Measurements from ENCODE around the gene UBE2H. TPM values are rescaled to one million over a fixed set of nuclear protein-coding genes. Genes with fewer than 3 reads are reported as not detected.

UBE2H gene
- total and polyA plus RNA-seq, 2 donors from 2014 or later: 40.6 to 107 TPM

- no peak for TF ChIP-seq CTCF (IDR thresholded peaks at IDR 0.05; ENCODE audit: borderline replicate concordance, extremely low read depth, insufficient read depth)
- intact Hi-C loops (cut with DNase I): no loop called here
- peaks cover 0 to 13% (median 7%) of the 10 kb centered on the region in 3 donors for H3K4me1 ChIP-seq (ENCODE audit: control insufficient read depth in 2 of 3, insufficient read depth in 2 of 3, low read depth in 1 of 3, low read length in 3 of 3)
Observed at GRCh38 chr7:129848436-129848835, 104.3 kb downstream of the UBE2H start.

GRCh38 chr7:129845972-129846327 lies 106.8 kb downstream of the UBE2H start:
- no peak overlapping the region for H3K9ac ChIP-seq (ENCODE audit: low read length in 3 of 3)
- H3K4me3 ChIP-seq (ENCODE audit: low read length in 3 of 3): no peak overlapping the region
- FAIRE-seq: no peak
- H3K36me3 ChIP-seq (ENCODE audit: control insufficient read depth in 2 of 3, insufficient read depth in 3 of 3, low read length in 3 of 3): no peaks in the 10 kb centered on the region
- peaks cover 0 to 5% (median 0%) of the 10 kb centered on the region in 3 donors for H3K4me1 ChIP-seq (ENCODE audit: control insufficient read depth in 2 of 3, insufficient read depth in 2 of 3, low read depth in 1 of 3, low read length in 3 of 3)
- intact Hi-C loops (cut with DNase I): no loop called here
- TF ChIP-seq CTCF (IDR thresholded peaks at IDR 0.05; ENCODE audit: borderline replicate concordance, extremely low read depth, insufficient read depth): no peak
- DNase-seq: no peak
- no peaks in the 10 kb centered on the region for H3K9me3 ChIP-seq (ENCODE audit: control insufficient read depth in 2 of 3, insufficient read depth in 1 of 3, low read length in 3 of 3)
- no peaks in the 10 kb centered on the region for H3K27me3 ChIP-seq (ENCODE audit: control insufficient read depth, insufficient read depth, low read length)
- H3K27ac ChIP-seq (ENCODE audit: low read depth in 2 of 2, low read length in 2 of 2): no peak overlapping the region

More at GRCh38 chr7:129848436-129848835, 104.3 kb downstream of the UBE2H start:
- H3K9me3 ChIP-seq (ENCODE audit: control insufficient read depth in 2 of 3, insufficient read depth in 1 of 3, low read length in 3 of 3): no peaks in the 10 kb centered on the region
- no peaks in the 10 kb centered on the region for H3K27me3 ChIP-seq (ENCODE audit: control insufficient read depth, insufficient read depth, low read length)
- no peak overlapping the region for H3K4me3 ChIP-seq (ENCODE audit: low read length in 3 of 3)
- H3K36me3 ChIP-seq (ENCODE audit: control insufficient read depth in 2 of 3, insufficient read depth in 3 of 3, low read length in 3 of 3): no peaks in the 10 kb centered on the region
- no peak overlapping the region for H3K27ac ChIP-seq (ENCODE audit: low read depth in 2 of 2, low read length in 2 of 2)
- DNase-seq: no peak
- no peak for FAIRE-seq
- H3K9ac ChIP-seq (ENCODE audit: low read length in 3 of 3): no peak overlapping the region

GRCh38 chr7:129845178-129845971 lies 107.4 kb downstream of the UBE2H start:
- TF ChIP-seq CTCF (IDR thresholded peaks at IDR 0.05; ENCODE audit: borderline replicate concordance, extremely low read depth, insufficient read depth): no peak
- FAIRE-seq (no peak), DNase-seq (no peak)
- H3K4me3 ChIP-seq (ENCODE audit: low read length in 3 of 3): no peak overlapping the region
- H3K27me3 ChIP-seq (ENCODE audit: control insufficient read depth, insufficient read depth, low read length): no peaks in the 10 kb centered on the region
- no peaks in the 10 kb centered on the region for H3K36me3 ChIP-seq (ENCODE audit: control insufficient read depth in 2 of 3, insufficient read depth in 3 of 3, low read length in 3 of 3)
- H3K9me3 ChIP-seq (ENCODE audit: control insufficient read depth in 2 of 3, insufficient read depth in 1 of 3, low read length in 3 of 3): no peaks in the 10 kb centered on the region
- peaks cover 0 to 5% (median 0%) of the 10 kb centered on the region in 3 donors for H3K4me1 ChIP-seq (ENCODE audit: control insufficient read depth in 2 of 3, insufficient read depth in 2 of 3, low read depth in 1 of 3, low read length in 3 of 3)
- no peak overlapping the region for H3K9ac ChIP-seq (ENCODE audit: low read length in 3 of 3)
- intact Hi-C loops (cut with DNase I): no loop called here
- no peak overlapping the region for H3K27ac ChIP-seq (ENCODE audit: low read depth in 2 of 2, low read length in 2 of 2)
